Mesendoderm (in vitro differentiated cells): ENCODE data around the gene IL15.
A peak's percentile ranks its signal among the peaks of the same experiment; 100 is the strongest.
"Not testable (repeated sequence)": the region's sequence is repeated elsewhere in the genome, so short reads cannot be mapped to it uniquely, and the experiment has no call there.

Experiments used
- DNase-seq: peaks from one replicate; pipeline ENCODE4 v3.0.0; 2013
- H2AK5ac ChIP-seq: 2 replicates; pipeline ENCODE4 v1.6.1; 2013; ENCODE audit warnings: low read length, inconsistent platforms
- H2BK120ac ChIP-seq: 2 replicates; pipeline ENCODE4 v1.6.1; 2013; ENCODE audit warnings: low read depth, mild to moderate bottlenecking, low read length, moderate library complexity, mixed read lengths
- H2BK15ac ChIP-seq: replicated peaks from 2 replicates; pipeline ENCODE4 v1.6.1; 2013; ENCODE audit warnings: low read depth, mild to moderate bottlenecking, moderate library complexity
- H2BK5ac ChIP-seq: 2 replicates; pipeline ENCODE4 v1.6.1; 2013; ENCODE audit warnings: low read length, inconsistent platforms
- H3K18ac ChIP-seq: 2 replicates; pipeline ENCODE4 v1.6.1; 2013; ENCODE audit warnings: mild to moderate bottlenecking, low read length, mixed read lengths
- H3K23ac ChIP-seq: one replicate; pipeline ENCODE4 v1.6.1; 2013; ENCODE audit warnings: low read length
- H3K27ac ChIP-seq: 2 replicates; pipeline ENCODE4 v1.5.1; 2013; ENCODE audit warnings: low read depth, mild to moderate bottlenecking, inconsistent platforms, low read length, moderate library complexity
- H3K27me3 ChIP-seq: 2 replicates; pipeline ENCODE4 v1.6.1; 2013; ENCODE audit warnings: low read length, control low read depth, mild to moderate bottlenecking, inconsistent platforms; ENCODE audit not compliant: insufficient read depth, poor library complexity
- H3K36me3 ChIP-seq: 2 replicates; pipeline ENCODE4 v1.6.1; 2013; ENCODE audit warnings: low read length, inconsistent platforms; ENCODE audit not compliant: control insufficient read depth, insufficient read depth
- H3K4ac ChIP-seq: one replicate; pipeline ENCODE4 v1.6.1; 2013; ENCODE audit warnings: low read depth, mild to moderate bottlenecking, low read length, moderate library complexity
- H3K4me1 ChIP-seq: 2 replicates; pipeline ENCODE4 v1.6.1; 2013; ENCODE audit warnings: low read depth, low read length, inconsistent platforms; ENCODE audit not compliant: control insufficient read depth
- H3K4me2 ChIP-seq: 2 replicates; pipeline ENCODE4 v1.6.1; 2013; ENCODE audit warnings: low read length
- H3K4me3 ChIP-seq: 2 replicates; pipeline ENCODE4 v1.5.1; 2013; ENCODE audit warnings: mild to moderate bottlenecking, low read length
- H3K56ac ChIP-seq: one replicate; pipeline ENCODE4 v1.6.1; 2013; ENCODE audit warnings: low read length
- H3K79me1 ChIP-seq: 2 replicates; pipeline ENCODE4 v1.6.1; 2013; ENCODE audit warnings: low read length, inconsistent platforms
- H3K79me2 ChIP-seq: 2 replicates; pipeline ENCODE4 v1.6.1; 2013; ENCODE audit warnings: mild to moderate bottlenecking, low read length; ENCODE audit not compliant: control insufficient read depth, insufficient read depth
- H3K9ac ChIP-seq: 2 replicates; pipeline ENCODE4 v1.6.1; 2013; ENCODE audit warnings: low read length, inconsistent platforms
- H4K5ac ChIP-seq: one replicate; pipeline ENCODE4 v1.6.1; 2013; ENCODE audit warnings: low read length
- H4K8ac ChIP-seq: one replicate; pipeline ENCODE4 v1.6.1; 2013; ENCODE audit warnings: low read depth, mild to moderate bottlenecking, control low read depth, low read length, moderate library complexity
- WGBS: extraction: QIAGEN DNeasy Blood & Tissue Kit; methylation state at CpG from one replicate; pipeline ENCODE4 v1.1.7; 2013; ENCODE audit warnings: low lambda C conversion rate, missing lambda C conversion rate; ENCODE audit not compliant: insufficient coverage; ENCODE audit errors: extremely low coverage; 5-methylcytosine and 5-hydroxymethylcytosine counted together

Gene IL15

GRCh38 chr4:141609243-141609642, 27.1 kb upstream of the IL15 start:
- no peak overlapping the region for H3K4me2 ChIP-seq
- no peaks in the 10 kb centered on the region for H3K79me2 ChIP-seq
- no peak overlapping the region for H3K27ac ChIP-seq
- no peak overlapping the region for H2AK5ac ChIP-seq
- no peaks in the 10 kb centered on the region for H3K27me3 ChIP-seq
- H3K23ac ChIP-seq = no peak overlapping the region
- no CpG with 5 or more reads among the region's 4 CpGs for WGBS
- H3K4me1 ChIP-seq = no peaks in the 10 kb centered on the region
- H4K8ac ChIP-seq = no peak overlapping the region
- H3K4me3 ChIP-seq = no peak overlapping the region
- no peaks in the 10 kb centered on the region for H3K79me1 ChIP-seq
- no peak overlapping the region for H2BK15ac ChIP-seq
- no peak for DNase-seq
- H3K36me3 ChIP-seq = no peaks in the 10 kb centered on the region
- H3K4ac ChIP-seq = no peak overlapping the region
- no peak overlapping the region for H3K9ac ChIP-seq
- H3K18ac ChIP-seq = no peak overlapping the region
- H4K5ac ChIP-seq = no peak overlapping the region
- H3K56ac ChIP-seq = no peak overlapping the region
- H2BK120ac ChIP-seq = no peak overlapping the region
- no peak overlapping the region for H2BK5ac ChIP-seq

GRCh38 chr4:141610365-141610764, 26.0 kb upstream of the IL15 start:
- H3K23ac ChIP-seq = no peak overlapping the region

GRCh38 chr4:141614878-141615586, 21.4 kb upstream of the IL15 start:
- Histone ChIP-seq H3K23ac (no peak overlapping the region), H3K4me2 (no peak overlapping the region), H3K9ac (no peak overlapping the region), H3K18ac (no peak overlapping the region), H3K27ac (no peak overlapping the region), H3K4ac (no peak overlapping the region), H4K5ac (no peak overlapping the region), H3K56ac (no peak overlapping the region), H2BK15ac (no peak overlapping the region), H2BK5ac (no peak overlapping the region), H2BK120ac (no peak overlapping the region), H3K4me1 (no peaks in the 10 kb centered on the region), H3K4me3 (no peak overlapping the region), H3K36me3 (no peaks in the 10 kb centered on the region), H3K79me2 (no peaks in the 10 kb centered on the region), H3K27me3 (no peaks in the 10 kb centered on the region), H3K79me1 (no peaks in the 10 kb centered on the region), H2AK5ac (no peak overlapping the region), H4K8ac (no peak overlapping the region)
- no peak for DNase-seq
- WGBS = no CpG with 5 or more reads among the region's 11 CpGs

More at GRCh38 chr4:141610365-141610764, 26.0 kb upstream of the IL15 start:
- Histone ChIP-seq H3K4me1 (no peaks in the 10 kb centered on the region), H3K79me2 (no peaks in the 10 kb centered on the region), H3K4me3 (no peak overlapping the region), H3K36me3 (no peaks in the 10 kb centered on the region), H3K27ac (no peak overlapping the region), H3K4me2 (no peak overlapping the region), H3K56ac (no peak overlapping the region), H3K27me3 (no peaks in the 10 kb centered on the region), H4K5ac (no peak overlapping the region), H3K79me1 (no peaks in the 10 kb centered on the region), H3K9ac (no peak overlapping the region), H2BK15ac (no peak overlapping the region), H2BK120ac (no peak overlapping the region), H3K18ac (no peak overlapping the region), H2AK5ac (no peak overlapping the region), H2BK5ac (no peak overlapping the region), H4K8ac (no peak overlapping the region), H3K4ac (no peak overlapping the region)
- no peak for DNase-seq

GRCh38 chr4:141615587-141615918, 20.8 kb upstream of the IL15 start:
- not testable (repeated sequence) for H4K5ac ChIP-seq, H2BK15ac ChIP-seq, H2BK5ac ChIP-seq, DNase-seq, H3K36me3 ChIP-seq, H3K4ac ChIP-seq, H3K56ac ChIP-seq, H3K79me2 ChIP-seq, H2BK120ac ChIP-seq, H3K4me3 ChIP-seq, H3K18ac ChIP-seq, H3K79me1 ChIP-seq, H3K4me1 ChIP-seq, H4K8ac ChIP-seq, H3K27ac ChIP-seq, H3K9ac ChIP-seq, H2AK5ac ChIP-seq, H3K23ac ChIP-seq, H3K4me2 ChIP-seq, H3K27me3 ChIP-seq
- WGBS = no CpG with 5 or more reads among the region's 8 CpGs

GRCh38 chr4:141620715-141621114, 15.7 kb upstream of the IL15 start:
- H3K4me2 ChIP-seq = no peak overlapping the region
- no CpG with 5 or more reads among the region's 1 CpG for WGBS

GRCh38 chr4:141625023-141625422, 11.4 kb upstream of the IL15 start:
- peak; percentile 54 for DNase-seq
- Histone ChIP-seq H3K27me3 (no peaks in the 10 kb centered on the region), H3K18ac (no peak overlapping the region), H4K8ac (no peak overlapping the region), H3K4me3 (no peak overlapping the region), H2BK120ac (no peak overlapping the region), H2BK5ac (no peak overlapping the region), H3K27ac (no peak overlapping the region), H4K5ac (no peak overlapping the region), H3K36me3 (no peaks in the 10 kb centered on the region), H2BK15ac (no peak overlapping the region), H3K79me2 (no peaks in the 10 kb centered on the region), H3K23ac (no peak overlapping the region), H3K4me1 (no peaks in the 10 kb centered on the region), H3K79me1 (no peaks in the 10 kb centered on the region), H3K4me2 (no peak overlapping the region), H3K56ac (no peak overlapping the region), H3K9ac (no peak overlapping the region), H2AK5ac (no peak overlapping the region), H3K4ac (no peak overlapping the region)
- no CpG with 5 or more reads among the region's 2 CpGs for WGBS

More at GRCh38 chr4:141620715-141621114, 15.7 kb upstream of the IL15 start:
- H2BK5ac ChIP-seq = no peak overlapping the region
- no peaks in the 10 kb centered on the region for H3K4me1 ChIP-seq
- H3K18ac ChIP-seq = no peak overlapping the region
- no peak overlapping the region for H3K56ac ChIP-seq
- H3K4ac ChIP-seq = no peak overlapping the region
- H3K23ac ChIP-seq = no peak overlapping the region
- H4K5ac ChIP-seq = no peak overlapping the region
- H3K79me2 ChIP-seq = no peaks in the 10 kb centered on the region
- no peak overlapping the region for H2BK15ac ChIP-seq
- no peak overlapping the region for H2AK5ac ChIP-seq
- H3K9ac ChIP-seq = no peak overlapping the region
- no peak overlapping the region for H3K27ac ChIP-seq
- no peak overlapping the region for H4K8ac ChIP-seq
- H3K27me3 ChIP-seq = no peaks in the 10 kb centered on the region
- no peak overlapping the region for H2BK120ac ChIP-seq
- no peak overlapping the region for H3K4me3 ChIP-seq
- no peak for DNase-seq
- H3K79me1 ChIP-seq = no peaks in the 10 kb centered on the region
- H3K36me3 ChIP-seq = no peaks in the 10 kb centered on the region
